IPS-20b (cell line): Measurements from ENCODE around the gene FADS3.

Source experiments
- H3K27ac ChIP-seq: one replicate; pipeline ENCODE4 v1.5.1; 2013; ENCODE audit warnings: low read length
- H3K27me3 ChIP-seq: 2 replicates; pipeline ENCODE4 v1.6.1; 2013; ENCODE audit warnings: mild to moderate bottlenecking, low read length, inconsistent platforms; ENCODE audit not compliant: insufficient read depth
- H3K36me3 ChIP-seq: 2 replicates; pipeline ENCODE4 v1.6.1; 2013; ENCODE audit warnings: low read depth, mild to moderate bottlenecking, inconsistent platforms, low read length, moderate library complexity; ENCODE audit not compliant: insufficient read depth
- H3K4me1 ChIP-seq: 2 replicates; pipeline ENCODE4 v1.6.1; 2013; ENCODE audit warnings: mild to moderate bottlenecking, control low read depth, inconsistent platforms, low read length, moderate library complexity; ENCODE audit not compliant: insufficient read depth
- H3K4me3 ChIP-seq: 2 replicates; pipeline ENCODE4 v1.5.1; 2013; ENCODE audit warnings: mild to moderate bottlenecking, low read length, inconsistent platforms
- H3K9ac ChIP-seq: 2 replicates; pipeline ENCODE4 v1.6.1; 2013; ENCODE audit warnings: low read depth, mild to moderate bottlenecking, inconsistent platforms, low read length, moderate library complexity
- H3K9me3 ChIP-seq: 2 replicates; pipeline ENCODE4 v1.6.1; 2013; ENCODE audit warnings: mild to moderate bottlenecking, low read depth, low read length, inconsistent platforms; ENCODE audit not compliant: insufficient read depth

Gene FADS3

DNA sequence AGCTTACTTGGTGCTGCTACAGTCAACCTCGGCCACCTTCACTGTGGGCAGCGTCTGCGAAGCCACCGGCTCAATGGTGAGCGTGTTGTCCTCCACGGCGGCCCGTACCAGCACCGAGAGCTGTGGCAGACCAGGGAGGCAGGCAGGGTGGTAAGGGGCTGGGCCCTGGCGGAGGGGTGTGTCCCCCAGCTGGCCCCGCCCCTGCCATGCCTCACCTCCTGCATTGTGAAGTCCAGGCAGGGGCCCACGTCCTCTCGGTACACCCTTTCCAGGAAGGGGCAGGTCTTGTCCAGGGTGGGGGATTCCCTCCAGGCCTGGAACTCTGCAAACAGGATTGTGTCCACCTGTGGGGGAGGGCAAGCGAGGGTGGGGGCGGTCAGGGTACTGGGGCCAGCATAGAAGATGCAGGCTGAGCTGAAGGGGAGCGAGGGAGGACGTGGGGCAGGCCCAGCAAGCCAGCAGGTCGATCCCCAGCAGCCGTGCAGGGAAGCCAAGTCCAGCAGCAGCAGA lies 13.2 kb upstream of the FADS3 start:
- Histone ChIP-seq H3K27ac (no peak overlapping the region), H3K4me3 (peak overlapping the region; percentile 55; the same call in 1 of the 2 replicates), H3K27me3 (no peaks in the 10 kb centered on the region), H3K9ac (peak overlapping the region; percentile 37; the same call in 1 of the 2 replicates), H3K4me1 (peaks cover 14% of the 10 kb centered on the region; the same call in 1 of the 2 replicates), H3K9me3 (no peaks in the 10 kb centered on the region), H3K36me3 (no peaks in the 10 kb centered on the region)

DNA sequence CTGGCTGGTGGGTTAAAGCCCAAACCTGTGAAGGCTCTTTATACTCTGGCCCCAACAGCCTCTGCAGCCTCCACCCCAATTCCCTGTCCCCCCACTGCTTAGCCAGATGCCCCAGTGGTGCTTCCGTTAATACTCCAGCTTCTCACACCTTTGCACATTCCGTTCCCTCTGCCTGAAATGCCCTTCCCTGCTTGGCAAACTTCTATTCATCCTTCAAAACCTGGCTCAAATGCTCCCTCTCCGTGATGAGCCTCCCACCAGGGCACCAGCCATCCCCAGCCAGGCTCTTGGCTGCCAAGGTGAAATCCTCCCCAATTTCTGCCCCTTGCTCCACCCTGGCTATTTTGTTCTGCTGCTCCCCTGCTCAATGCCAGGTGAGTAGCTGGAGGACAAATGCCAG lies 12.5 kb upstream of the FADS3 start:
- Histone ChIP-seq H3K4me3 (peak overlapping the region; percentile 55; the same call in 1 of the 2 replicates), H3K4me1 (peaks cover 8% of the 10 kb centered on the region; the same call in 1 of the 2 replicates), H3K9ac (no peak overlapping the region; the same call in 1 of the 2 replicates), H3K27me3 (no peaks in the 10 kb centered on the region), H3K9me3 (no peaks in the 10 kb centered on the region), H3K27ac (no peak overlapping the region), H3K36me3 (no peaks in the 10 kb centered on the region)

DNA sequence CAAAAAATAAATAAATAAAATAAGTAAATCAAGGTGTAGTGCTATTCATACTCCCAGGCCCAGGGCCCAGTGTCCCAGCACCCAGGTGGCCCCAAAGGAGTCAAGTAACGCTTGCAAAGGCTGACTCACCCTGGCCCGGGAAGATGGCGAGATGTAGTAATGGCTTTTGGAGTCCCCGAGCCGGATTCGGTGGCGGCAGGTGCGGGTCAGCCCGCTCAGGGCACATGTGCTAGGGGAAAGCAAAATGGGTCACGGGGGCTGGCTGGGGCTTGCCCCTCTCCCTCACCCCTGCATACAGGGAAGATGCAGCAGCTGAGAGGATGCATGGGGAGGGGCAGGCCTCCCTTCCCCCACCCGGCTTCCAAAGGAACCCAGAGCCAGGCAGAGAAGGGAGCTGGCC lies 11.0 kb upstream of the FADS3 start:
- H3K27me3 ChIP-seq, result no peaks in the 10 kb centered on the region
- no peak overlapping the region for H3K9ac ChIP-seq
- no peaks in the 10 kb centered on the region for H3K36me3 ChIP-seq
- no peak overlapping the region for H3K4me3 ChIP-seq
- H3K4me1 ChIP-seq, result peaks cover 4% of the 10 kb centered on the region; the same call in 1 of the 2 replicates
- no peak overlapping the region for H3K27ac ChIP-seq
- no peaks in the 10 kb centered on the region for H3K9me3 ChIP-seq

DNA sequence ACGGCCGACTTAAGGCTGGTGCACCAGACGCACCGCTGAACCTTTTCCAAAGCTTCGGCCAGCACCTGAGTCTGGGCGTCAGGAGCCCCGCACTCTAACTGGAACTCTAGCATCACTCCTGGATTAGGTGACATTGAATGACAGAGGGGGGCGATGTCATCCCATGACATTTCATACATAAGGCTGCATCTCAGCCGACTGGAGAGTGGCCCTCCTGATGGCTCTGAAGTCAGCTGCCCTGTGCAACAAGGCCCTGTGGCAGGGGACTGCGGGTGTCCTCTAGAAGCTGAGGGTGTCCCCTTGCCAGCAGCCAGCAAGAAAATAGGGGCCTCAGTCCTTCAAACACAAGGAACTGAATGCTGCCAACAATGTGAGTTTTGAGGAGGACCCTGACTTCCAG lies 10.1 kb upstream of the FADS3 start:
- no peak overlapping the region for H3K27ac ChIP-seq

DNA sequence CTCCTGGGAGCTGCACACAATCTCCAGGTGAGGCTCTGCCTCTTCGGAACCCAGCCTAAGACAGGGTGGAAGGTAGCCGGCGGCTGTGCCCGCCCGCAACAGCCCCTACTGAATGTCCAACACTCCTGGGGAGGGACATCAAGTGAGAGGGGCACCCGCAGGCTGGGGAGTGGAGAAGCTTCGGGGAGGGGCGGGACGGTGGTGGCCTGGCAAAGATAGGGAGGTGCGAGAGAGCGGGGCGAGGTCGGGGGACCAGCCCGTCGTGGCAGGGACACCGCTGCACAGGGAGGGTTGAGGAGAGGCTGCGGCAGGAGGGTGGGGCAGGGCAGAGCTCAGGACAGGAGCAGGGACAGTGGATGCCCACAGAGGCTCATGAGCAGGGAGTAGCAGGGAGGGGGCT lies 8.9 kb upstream of the FADS3 start:
- Histone ChIP-seq H3K4me1 (peaks cover 4% of the 10 kb centered on the region; the same call in 1 of the 2 replicates), H3K36me3 (no peaks in the 10 kb centered on the region), H3K4me3 (no peak overlapping the region), H3K9me3 (no peaks in the 10 kb centered on the region), H3K27ac (no peak overlapping the region), H3K27me3 (no peaks in the 10 kb centered on the region), H3K9ac (no peak overlapping the region)

More for the DNA sequence above, 10.1 kb upstream of the FADS3 start:
- Histone ChIP-seq H3K9me3 (no peaks in the 10 kb centered on the region), H3K4me3 (no peak overlapping the region), H3K27me3 (no peaks in the 10 kb centered on the region), H3K9ac (no peak overlapping the region), H3K4me1 (peaks cover 4% of the 10 kb centered on the region; the same call in 1 of the 2 replicates), H3K36me3 (no peaks in the 10 kb centered on the region)

DNA sequence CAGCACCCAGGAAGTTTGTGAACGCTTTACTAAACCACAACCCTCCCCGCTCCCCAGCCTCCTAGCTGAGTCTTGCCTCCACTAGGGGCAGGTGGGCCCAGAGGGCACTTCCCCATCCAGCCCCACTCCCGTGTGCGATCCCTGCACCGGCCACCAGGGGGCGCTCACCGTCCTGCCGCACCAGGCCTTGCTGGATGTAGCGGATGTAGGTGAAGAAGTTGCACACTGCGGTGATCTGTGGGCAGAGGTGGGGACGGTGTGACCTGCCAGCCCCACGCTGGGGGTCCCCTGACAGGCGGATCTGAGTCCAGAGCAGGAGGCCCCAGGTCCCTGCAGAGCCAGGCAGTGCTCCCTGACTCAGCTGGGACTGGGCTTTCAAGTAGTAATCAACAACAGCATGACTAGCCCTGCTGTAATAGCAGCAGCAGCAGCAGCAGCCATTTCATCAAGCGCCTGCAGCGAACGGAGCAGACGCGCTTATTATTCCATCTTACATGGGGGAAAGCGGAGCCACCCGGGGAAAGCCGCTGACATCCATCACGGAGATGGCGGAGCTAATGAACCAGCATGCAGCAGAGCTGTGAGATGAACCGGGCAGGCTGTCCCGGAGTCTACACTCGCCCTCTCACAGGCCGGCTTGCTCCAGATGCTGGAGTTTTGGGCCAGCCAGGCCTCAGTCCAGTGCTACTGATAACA lies 7.9 kb upstream of the FADS3 start:
- Histone ChIP-seq H3K36me3 (no peaks in the 10 kb centered on the region), H3K27ac (no peak overlapping the region), H3K4me3 (no peak overlapping the region), H3K9ac (no peak overlapping the region), H3K27me3 (no peaks in the 10 kb centered on the region), H3K4me1 (peaks cover 4% of the 10 kb centered on the region; the same call in 1 of the 2 replicates), H3K9me3 (no peaks in the 10 kb centered on the region)

DNA sequence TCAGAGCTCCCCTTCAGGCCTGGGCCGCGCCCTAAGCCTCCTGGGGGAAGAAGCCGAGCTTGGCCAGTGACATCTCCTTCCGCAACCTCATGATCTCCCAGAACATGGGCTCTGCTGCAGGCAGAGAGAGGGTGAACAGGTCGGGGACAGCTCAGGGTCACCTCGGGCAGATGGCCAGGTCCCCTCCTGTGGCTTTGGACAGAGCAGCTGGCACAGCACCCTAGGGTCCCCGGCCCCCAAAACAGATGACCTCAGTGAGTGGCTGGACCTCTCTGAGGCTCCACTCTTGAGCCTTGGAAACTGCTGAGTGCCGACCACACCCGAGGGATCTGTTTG lies 6.9 kb upstream of the FADS3 start:
- Histone ChIP-seq H3K27ac (no peak overlapping the region), H3K4me3 (no peak overlapping the region), H3K36me3 (no peaks in the 10 kb centered on the region), H3K9me3 (no peaks in the 10 kb centered on the region), H3K9ac (no peak overlapping the region), H3K4me1 (no peaks in the 10 kb centered on the region), H3K27me3 (no peaks in the 10 kb centered on the region)

DNA sequence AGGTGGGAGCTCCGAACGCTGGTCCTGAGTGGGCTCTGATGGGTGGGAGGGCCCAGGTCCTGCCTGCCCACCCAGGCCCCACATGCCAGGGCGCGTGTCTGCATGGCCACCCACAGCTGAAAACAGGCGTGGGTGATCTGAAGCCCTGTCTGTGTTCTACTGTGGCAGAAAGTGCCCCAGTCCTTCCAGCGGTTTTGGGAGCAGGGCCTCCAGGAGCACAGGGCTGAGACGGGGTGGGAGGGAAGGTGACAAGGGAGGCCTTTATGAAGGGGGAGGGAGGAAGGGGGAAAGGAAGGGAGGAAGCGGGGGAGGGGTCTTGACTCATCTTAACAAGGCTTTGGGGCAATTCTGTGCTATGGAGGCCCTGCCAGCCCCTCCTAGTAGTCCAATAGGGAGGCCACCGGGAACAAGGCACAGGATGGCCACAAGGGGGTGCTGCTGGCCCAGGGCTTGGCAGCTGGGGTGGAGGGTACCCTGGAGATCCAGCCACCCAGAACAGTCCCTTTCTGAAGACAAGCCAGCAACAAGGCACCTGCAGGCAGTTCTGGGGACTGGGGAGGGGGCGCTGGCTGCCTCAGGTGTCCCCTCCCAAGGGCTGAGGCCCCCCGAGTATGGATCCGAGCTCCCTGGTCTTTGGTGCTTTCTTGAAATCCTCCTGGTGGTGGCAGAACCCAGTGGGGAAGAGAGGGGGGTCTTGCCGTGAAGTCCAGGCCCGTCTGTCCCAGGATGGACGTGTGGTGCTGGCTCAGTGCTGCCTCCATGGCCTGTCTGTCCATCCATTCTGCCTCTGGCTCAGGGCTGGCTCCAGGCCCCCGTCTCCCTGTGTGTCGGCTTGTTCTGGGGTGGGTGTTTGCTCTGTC lies 6.3 kb upstream of the FADS3 start:
- Histone ChIP-seq H3K4me3 (no peak overlapping the region), H3K27ac (peak overlapping the region; percentile 14)

DNA sequence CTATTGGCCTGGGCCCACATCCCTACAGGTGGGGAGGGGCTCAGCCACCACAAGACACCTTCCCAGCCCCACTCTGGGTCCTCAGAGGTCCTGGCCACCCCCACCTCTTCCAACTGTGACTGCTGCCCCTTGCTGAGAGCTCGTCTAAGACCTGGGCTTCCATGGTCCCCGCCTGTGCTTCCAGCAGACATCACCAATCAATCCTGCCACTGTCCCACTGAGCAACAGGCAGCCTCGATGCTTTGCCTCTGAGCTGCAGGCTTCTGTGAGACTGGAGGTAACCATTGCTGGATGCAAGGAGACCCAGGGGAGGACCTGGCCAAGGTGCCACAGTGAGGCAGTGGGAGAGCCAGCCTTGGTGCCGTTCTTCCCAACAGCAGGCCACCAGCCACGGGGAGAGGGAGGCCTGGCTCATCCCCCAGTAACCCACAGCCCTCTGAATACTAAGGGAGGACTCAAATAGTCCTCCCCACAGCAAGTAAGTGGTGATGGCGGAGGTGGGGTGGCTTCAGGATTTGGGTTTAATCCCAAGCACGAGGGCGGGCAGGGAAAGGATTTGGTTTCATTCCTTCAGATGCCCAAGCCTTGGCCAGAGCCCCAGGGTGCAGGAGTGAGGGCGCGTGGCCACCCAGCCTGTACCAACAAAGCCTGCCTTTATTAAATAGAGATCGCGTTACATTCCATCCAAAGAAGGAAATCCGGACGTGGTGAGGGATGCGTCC lies 5.5 kb upstream of the FADS3 start:
- Histone ChIP-seq H3K36me3 (no peaks in the 10 kb centered on the region), H3K27me3 (peaks cover 6% of the 10 kb centered on the region; the same call in 1 of the 2 replicates), H3K4me1 (no peaks in the 10 kb centered on the region), H3K9me3 (no peaks in the 10 kb centered on the region), H3K4me3 (no peak overlapping the region), H3K27ac (peak overlapping the region; percentile 14), H3K9ac (0 out of 2 replicates have a peak overlapping the region, but pooled peaks have one; percentile 11)

More for the DNA sequence above, 6.3 kb upstream of the FADS3 start:
- no peaks in the 10 kb centered on the region for H3K9me3 ChIP-seq
- H3K9ac ChIP-seq, result 0 out of 2 replicates have a peak overlapping the region, but pooled peaks have one; percentile 11
- H3K4me1 ChIP-seq, result no peaks in the 10 kb centered on the region
- no peaks in the 10 kb centered on the region for H3K36me3 ChIP-seq
- peaks cover 4% of the 10 kb centered on the region; the same call in 1 of the 2 replicates for H3K27me3 ChIP-seq

DNA sequence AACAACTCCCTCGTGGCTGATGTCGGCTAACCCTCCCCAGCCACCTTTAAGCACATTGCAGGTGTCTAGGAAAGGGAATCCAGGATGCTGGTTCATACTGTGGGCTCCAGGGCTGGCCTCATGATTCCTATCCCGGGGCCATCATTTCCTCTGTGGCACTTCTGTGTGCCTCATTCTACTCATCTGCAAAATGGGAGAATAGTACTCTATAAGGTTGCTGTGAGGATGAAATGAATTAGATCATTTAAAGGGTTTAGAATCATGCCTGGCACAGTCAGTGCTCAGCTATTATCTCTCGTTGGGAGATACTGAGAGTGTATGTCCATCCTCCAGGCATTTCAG lies 4.3 kb upstream of the FADS3 start:
- no peak overlapping the region for H3K9ac ChIP-seq
- no peak overlapping the region for H3K4me3 ChIP-seq
- peaks cover 9% of the 10 kb centered on the region; the same call in 1 of the 2 replicates for H3K27me3 ChIP-seq
- no peaks in the 10 kb centered on the region for H3K9me3 ChIP-seq
- H3K27ac ChIP-seq, result no peak overlapping the region
- H3K4me1 ChIP-seq, result no peaks in the 10 kb centered on the region
- H3K36me3 ChIP-seq, result no peaks in the 10 kb centered on the region

DNA sequence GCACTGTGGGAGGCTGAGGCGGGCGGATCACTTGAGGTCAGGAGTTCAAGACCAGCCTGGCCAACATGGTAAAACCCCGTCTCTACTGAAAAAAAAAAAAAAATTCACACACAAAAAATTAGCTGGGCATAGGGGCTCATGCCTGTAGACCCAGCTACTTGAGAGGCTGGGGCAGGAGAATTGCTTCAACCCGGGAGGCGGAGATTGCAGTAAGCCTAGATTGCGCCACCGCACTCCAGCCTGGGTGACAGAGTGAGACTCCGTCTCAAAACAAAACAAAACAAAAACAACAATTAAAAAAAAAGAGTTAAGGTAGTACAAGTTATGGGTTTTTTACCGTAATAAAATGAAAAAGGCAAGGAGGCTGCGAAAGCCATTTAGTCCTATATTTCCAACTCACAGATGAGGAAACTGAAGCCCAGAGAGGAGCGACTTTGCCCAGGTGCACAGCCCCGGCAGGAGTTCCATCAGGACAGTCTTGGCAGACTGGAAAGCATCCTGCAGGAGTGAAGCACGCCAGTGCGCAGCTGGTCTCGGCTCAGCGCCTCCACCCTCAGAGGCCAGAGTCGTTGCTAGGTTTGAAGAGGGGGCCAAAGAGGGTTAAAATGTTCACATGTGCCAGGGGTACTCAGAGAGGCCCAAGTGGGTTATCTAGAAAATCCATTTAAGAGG lies 3.8 kb upstream of the FADS3 start:
- Histone ChIP-seq H3K4me1 (peaks cover 3% of the 10 kb centered on the region; the same call in 1 of the 2 replicates), H3K9ac (no peak overlapping the region), H3K9me3 (no peaks in the 10 kb centered on the region), H3K27me3 (peaks cover 14% of the 10 kb centered on the region; the same call in 1 of the 2 replicates), H3K4me3 (no peak overlapping the region), H3K27ac (no peak overlapping the region), H3K36me3 (no peaks in the 10 kb centered on the region)
